HepG2 (cell line): ENCODE data around the gene GSTT2B. TPM values are rescaled to one million over a fixed set of nuclear protein-coding genes. Genes with fewer than 3 reads are reported as not detected.

ENCODE experiments used
- BCL6 ChIP-seq: IDR thresholded peaks from 2 replicates; pipeline ENCODE4 v1.6.1; 2016; ENCODE audit warnings: missing genetic modification reagents, missing compliant biosample characterization
- DMAP1 ChIP-seq: IDR thresholded peaks from 2 replicates; pipeline ENCODE4 v1.6.1; 2016
- DPF2 ChIP-seq: sonication (generic); formaldehyde crosslinking; IDR thresholded peaks from 2 replicates; pipeline ENCODE4 v1.4.0; 2020; ENCODE audit warnings: mild to moderate bottlenecking, low read depth, missing genetic modification reagents, borderline replicate concordance
- HOXA5 ChIP-seq: sonication (generic); formaldehyde crosslinking; IDR thresholded peaks from 2 replicates; pipeline ENCODE4 v1.4.0; 2020; ENCODE audit warnings: missing genetic modification reagents
- KLF11 ChIP-seq: IDR thresholded peaks from 2 replicates; pipeline ENCODE4 v1.6.1; 2016; ENCODE audit warnings: missing compliant biosample characterization
- NCOR1 ChIP-seq: fragments of 200-600 bp; sonication (generic); IDR thresholded peaks from 2 replicates; pipeline ENCODE4 v1.7.0; 2017; ENCODE audit warnings: antibody characterized with exemption, low read length, borderline replicate concordance
- PPARG ChIP-seq: conservative IDR thresholded peaks from 2 replicates; pipeline ENCODE4 v1.6.1; 2016; ENCODE audit warnings: missing biosample characterization, missing genetic modification reagents
- TCF7L2 ChIP-seq: IDR thresholded peaks from 2 replicates; pipeline ENCODE4 v1.6.1; 2011; ENCODE audit warnings: mild to moderate bottlenecking, low read depth, low read length, moderate library complexity
- ZBTB33 ChIP-seq: sonication (generic); formaldehyde crosslinking; IDR thresholded peaks from 2 replicates; pipeline ENCODE4 v1.4.0; 2020; ENCODE audit warnings: missing genetic modification reagents
- ZKSCAN5 ChIP-seq: sonication (generic); formaldehyde crosslinking; IDR thresholded peaks from 2 replicates; pipeline ENCODE4 v1.5.1; 2020; ENCODE audit warnings: mild to moderate bottlenecking, missing genetic modification reagents
- ZNF136 ChIP-seq: sonication (generic); formaldehyde crosslinking; IDR thresholded peaks from 2 replicates; pipeline ENCODE4 v1.8.1; 2022; ENCODE audit warnings: low read depth, mild to moderate bottlenecking, moderate library complexity, missing genetic modification reagents
- ZNF367 ChIP-seq: sonication (generic); formaldehyde crosslinking; IDR thresholded peaks from 2 replicates; pipeline ENCODE4 v1.4.0; 2020; ENCODE audit warnings: missing genetic modification reagents, borderline replicate concordance
- ZNF607 ChIP-seq: sonication (generic); formaldehyde crosslinking; IDR thresholded peaks from 2 replicates; pipeline ENCODE4 v1.5.1; 2020; ENCODE audit warnings: missing genetic modification reagents, mild to moderate bottlenecking, borderline replicate concordance
- ZNF629 ChIP-seq: sonication (generic); formaldehyde crosslinking; conservative IDR thresholded peaks from 2 replicates; pipeline ENCODE4 v1.5.0; 2020; ENCODE audit warnings: missing genetic modification reagents
- ZNF768 ChIP-seq: sonication (generic); formaldehyde crosslinking; IDR thresholded peaks from 2 replicates; pipeline ENCODE4 v1.4.0; 2020; ENCODE audit warnings: missing genetic modification reagents
- polyA plus RNA-seq, 8 experiments: library from polyadenylated mRNA; depleted of rRNA in 3 of 8; stranded (reverse) in 7 of 8; unstranded in 1 of 8; fragments of >200 nt; fragmentation: Illumina TruSeq in 4 of 8; extraction: Trizol in 4 of 8; gene quantifications; 2 replicates each; pipeline versions ENCODE4 v1.2.1 to v1.2.3, GENCODE V29; 2011 to 2016; ENCODE audit warnings: low read depth in 4 of 8, missing spikeins in 1 of 8, mixed read lengths in 1 of 8; ENCODE audit not compliant: insufficient read depth in 1 of 8
- total RNA-seq, 5 experiments: library from RNA; depleted of rRNA; stranded (reverse); fragments of >200 nt; fragmentation: Illumina TruSeq; extraction: Trizol; gene quantifications; 2 replicates each; pipeline ENCODE4 v1.2.3, GENCODE V29; 2016; ENCODE audit warnings: low read depth in 1 of 5
- TF ChIP-seq, protein P1 (sequence below): sonication (generic); formaldehyde crosslinking; IDR thresholded peaks from 2 replicates; pipeline ENCODE4 v1.8.0; 2022; ENCODE audit warnings: mild to moderate bottlenecking, missing genetic modification reagents; ENCODE audit not compliant: insufficient replicate concordance
- TF ChIP-seq, protein P2 (sequence below): sonication (generic); formaldehyde crosslinking; IDR thresholded peaks from 2 replicates; pipeline ENCODE4 v1.4.0; 2020; ENCODE audit warnings: low read depth, missing genetic modification reagents
- TF ChIP-seq, protein P3 (sequence below): sonication (generic); formaldehyde crosslinking; IDR thresholded peaks from 2 replicates; pipeline ENCODE4 v1.4.0; 2020; ENCODE audit warnings: missing genetic modification reagents

Gene GSTT2B
- total and polyA plus RNA-seq, 2 of the 13 experiments (the other 11 are each of a cell fraction or from before 2014, with no cell fraction given) = 1.5 to 3.9 TPM

DNA sequence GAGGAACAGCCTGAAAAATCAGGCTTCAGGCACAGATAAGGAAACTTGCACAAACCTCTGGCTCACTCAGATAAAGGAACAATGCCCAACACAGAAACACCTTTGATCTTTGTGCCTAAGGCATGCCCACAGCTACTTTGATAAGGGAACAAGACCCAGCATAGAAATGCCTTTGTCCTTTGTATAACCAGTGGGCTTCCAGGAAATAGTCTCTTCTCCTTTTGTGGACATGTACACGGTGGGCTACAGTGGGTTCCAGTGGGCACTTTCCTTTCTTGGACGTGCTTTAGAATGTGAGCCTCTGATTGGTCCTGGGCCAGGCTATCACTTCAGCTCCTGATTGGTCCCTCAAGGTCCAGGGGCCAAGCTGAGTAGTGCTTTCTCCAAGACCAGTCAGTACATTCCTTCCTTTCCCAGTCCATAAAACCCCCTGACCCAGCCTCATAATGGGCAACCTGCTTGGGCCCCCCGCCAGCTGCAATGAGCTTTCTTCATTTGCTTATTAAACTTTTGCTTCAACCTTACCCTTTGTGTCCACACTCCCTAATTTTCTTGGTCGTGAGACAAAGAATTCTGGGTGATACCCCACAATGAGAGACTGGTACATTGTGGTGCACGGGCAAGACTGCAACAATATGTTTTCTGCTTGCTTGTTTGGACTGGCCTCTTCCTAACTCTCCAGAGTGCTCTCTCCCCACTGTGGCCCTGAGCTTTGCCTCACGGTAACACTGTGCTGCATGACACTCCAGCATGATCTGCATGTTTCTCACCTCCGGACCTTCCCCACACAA is 48.4 kb upstream of the GSTT2B start (continued):
- TF ChIP-seq ZNF629 (0 out of 2 replicates have a peak, but pooled peaks have one; percentile 18), DPF2 (CRISPR knock-in tag) (0 out of 2 replicates have a peak, but pooled peaks have one; percentile 13), KLF11 (CRISPR knock-in tag) (peak; percentile 4; the same call in 1 of the 2 replicates), ZNF136 (CRISPR knock-in tag) (no peak), ZKSCAN5 (peak; percentile 87; the same call in 1 of the 2 replicates), DMAP1 (CRISPR knock-in tag) (0 out of 2 replicates have a peak, but pooled peaks have one; percentile 40), BCL6 (peak; percentile 93), ZBTB33 (CRISPR knock-in tag) (no peak), HOXA5 (CRISPR knock-in tag) (no peak), ZNF367 (no peak), PPARG (CRISPR knock-in tag) (peak; percentile 50; the same call in 1 of the 2 replicates), ZNF768 (no peak), TCF7L2 (peak; percentile 77), ZNF607 (CRISPR knock-in tag) (no peak), NCOR1 (peak; percentile 17; the same call in 1 of the 2 replicates)
- TF ChIP-seq, protein P1, sequence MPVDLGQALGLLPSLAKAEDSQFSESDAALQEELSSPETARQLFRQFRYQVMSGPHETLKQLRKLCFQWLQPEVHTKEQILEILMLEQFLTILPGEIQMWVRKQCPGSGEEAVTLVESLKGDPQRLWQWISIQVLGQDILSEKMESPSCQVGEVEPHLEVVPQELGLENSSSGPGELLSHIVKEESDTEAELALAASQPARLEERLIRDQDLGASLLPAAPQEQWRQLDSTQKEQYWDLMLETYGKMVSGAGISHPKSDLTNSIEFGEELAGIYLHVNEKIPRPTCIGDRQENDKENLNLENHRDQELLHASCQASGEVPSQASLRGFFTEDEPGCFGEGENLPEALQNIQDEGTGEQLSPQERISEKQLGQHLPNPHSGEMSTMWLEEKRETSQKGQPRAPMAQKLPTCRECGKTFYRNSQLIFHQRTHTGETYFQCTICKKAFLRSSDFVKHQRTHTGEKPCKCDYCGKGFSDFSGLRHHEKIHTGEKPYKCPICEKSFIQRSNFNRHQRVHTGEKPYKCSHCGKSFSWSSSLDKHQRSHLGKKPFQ = no peak
- TF ChIP-seq, protein P2, sequence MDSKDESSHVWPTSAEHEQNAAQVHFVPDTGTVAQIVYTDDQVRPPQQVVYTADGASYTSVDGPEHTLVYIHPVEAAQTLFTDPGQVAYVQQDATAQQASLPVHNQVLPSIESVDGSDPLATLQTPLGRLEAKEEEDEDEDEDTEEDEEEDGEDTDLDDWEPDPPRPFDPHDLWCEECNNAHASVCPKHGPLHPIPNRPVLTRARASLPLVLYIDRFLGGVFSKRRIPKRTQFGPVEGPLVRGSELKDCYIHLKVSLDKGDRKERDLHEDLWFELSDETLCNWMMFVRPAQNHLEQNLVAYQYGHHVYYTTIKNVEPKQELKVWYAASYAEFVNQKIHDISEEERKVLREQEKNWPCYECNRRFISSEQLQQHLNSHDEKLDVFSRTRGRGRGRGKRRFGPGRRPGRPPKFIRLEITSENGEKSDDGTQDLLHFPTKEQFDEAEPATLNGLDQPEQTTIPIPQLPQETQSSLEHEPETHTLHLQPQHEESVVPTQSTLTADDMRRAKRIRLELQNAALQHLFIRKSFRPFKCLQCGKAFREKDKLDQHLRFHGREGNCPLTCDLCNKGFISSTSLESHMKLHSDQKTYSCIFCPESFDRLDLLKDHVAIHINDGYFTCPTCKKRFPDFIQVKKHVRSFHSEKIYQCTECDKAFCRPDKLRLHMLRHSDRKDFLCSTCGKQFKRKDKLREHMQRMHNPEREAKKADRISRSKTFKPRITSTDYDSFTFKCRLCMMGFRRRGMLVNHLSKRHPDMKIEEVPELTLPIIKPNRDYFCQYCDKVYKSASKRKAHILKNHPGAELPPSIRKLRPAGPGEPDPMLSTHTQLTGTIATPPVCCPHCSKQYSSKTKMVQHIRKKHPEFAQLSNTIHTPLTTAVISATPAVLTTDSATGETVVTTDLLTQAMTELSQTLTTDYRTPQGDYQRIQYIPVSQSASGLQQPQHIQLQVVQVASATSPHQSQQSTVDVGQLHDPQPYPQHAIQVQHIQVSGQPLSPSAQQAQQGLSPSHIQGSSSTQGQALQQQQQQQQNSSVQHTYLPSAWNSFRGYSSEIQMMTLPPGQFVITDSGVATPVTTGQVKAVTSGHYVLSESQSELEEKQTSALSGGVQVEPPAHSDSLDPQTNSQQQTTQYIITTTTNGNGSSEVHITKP (CRISPR knock-in tag) = no peak
- TF ChIP-seq, protein P3, sequence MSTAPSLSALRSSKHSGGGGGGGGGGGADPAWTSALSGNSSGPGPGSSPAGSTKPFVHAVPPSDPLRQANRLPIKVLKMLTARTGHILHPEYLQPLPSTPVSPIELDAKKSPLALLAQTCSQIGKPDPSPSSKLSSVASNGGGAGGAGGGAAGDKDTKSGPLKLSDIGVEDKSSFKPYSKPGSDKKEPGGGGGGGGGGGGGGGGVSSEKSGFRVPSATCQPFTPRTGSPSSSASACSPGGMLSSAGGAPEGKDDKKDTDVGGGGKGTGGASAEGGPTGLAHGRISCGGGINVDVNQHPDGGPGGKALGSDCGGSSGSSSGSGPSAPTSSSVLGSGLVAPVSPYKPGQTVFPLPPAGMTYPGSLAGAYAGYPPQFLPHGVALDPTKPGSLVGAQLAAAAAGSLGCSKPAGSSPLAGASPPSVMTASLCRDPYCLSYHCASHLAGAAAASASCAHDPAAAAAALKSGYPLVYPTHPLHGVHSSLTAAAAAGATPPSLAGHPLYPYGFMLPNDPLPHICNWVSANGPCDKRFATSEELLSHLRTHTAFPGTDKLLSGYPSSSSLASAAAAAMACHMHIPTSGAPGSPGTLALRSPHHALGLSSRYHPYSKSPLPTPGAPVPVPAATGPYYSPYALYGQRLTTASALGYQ (CRISPR knock-in tag) = 0 out of 2 replicates have a peak, but pooled peaks have one; percentile 44
